OCI-LY1 (cell line): ENCODE data around the gene DCHS1.

Experiments used
- H2AFZ ChIP-seq: fragments of 200-600 bp; sonication (generic), shearing (Covaris generic); 2 replicates; pipeline ENCODE4 v1.6.0; 2014; ENCODE audit warnings: antibody characterized with exemption, mild to moderate bottlenecking, low read length
- H3F3A ChIP-seq: fragments of 200-600 bp; sonication (generic), shearing (Covaris generic); 2 replicates; pipeline ENCODE4 v1.6.0; 2014; ENCODE audit warnings: mild to moderate bottlenecking, antibody characterized with exemption, low read length, moderate library complexity; ENCODE audit not compliant: insufficient read depth
- H3K27ac ChIP-seq: fragments of 200-600 bp; sonication (generic); 2 replicates; pipeline ENCODE4 v1.5.1; 2014; ENCODE audit warnings: low read length, mixed run types, mild to moderate bottlenecking, low read depth; ENCODE audit not compliant: poor library complexity, severe bottlenecking
- H3K27me3 ChIP-seq: fragments of 200-600 bp; sonication (generic); 2 replicates; pipeline ENCODE4 v1.6.0; 2014; ENCODE audit warnings: antibody characterized with exemption, mild to moderate bottlenecking, low read length, moderate library complexity; ENCODE audit not compliant: insufficient read depth
- H3K36me3 ChIP-seq: fragments of 200-600 bp; sonication (generic); 2 replicates; pipeline ENCODE4 v1.6.1; 2014; ENCODE audit warnings: mild to moderate bottlenecking, antibody characterized with exemption, low read length, moderate library complexity, mixed read lengths; ENCODE audit not compliant: insufficient read depth
- H3K4me1 ChIP-seq: fragments of 200-600 bp; sonication (generic); 2 replicates; pipeline ENCODE4 v1.5.1; 2014; ENCODE audit warnings: mild to moderate bottlenecking, low read length, moderate library complexity; ENCODE audit not compliant: insufficient read depth, severe bottlenecking
- H3K4me2 ChIP-seq: fragments of 200-600 bp; sonication (generic), shearing (Covaris generic); 2 replicates; pipeline ENCODE4 v1.6.1; 2014; ENCODE audit warnings: low read length
- H3K4me3 ChIP-seq: fragments of 200-600 bp; sonication (generic); 2 replicates; pipeline ENCODE4 v1.5.1; 2014; ENCODE audit warnings: low read length, low read depth, mild to moderate bottlenecking, mixed read lengths; ENCODE audit not compliant: poor library complexity, severe bottlenecking
- H3K79me2 ChIP-seq: fragments of 200-600 bp; shearing (Covaris generic); 2 replicates; pipeline ENCODE4 v1.6.1; 2016; ENCODE audit warnings: mixed run types, low read length, mixed read lengths; ENCODE audit not compliant: insufficient read depth
- H3K9ac ChIP-seq: fragments of 200-600 bp; sonication (generic), shearing (Covaris generic); 2 replicates; pipeline ENCODE4 v1.6.1; 2014; ENCODE audit warnings: mild to moderate bottlenecking, low read length, mixed read lengths
- H3K9me2 ChIP-seq: fragments of 200-600 bp; sonication (generic), shearing (Covaris generic); 2 replicates; pipeline ENCODE4 v1.6.1; 2014; ENCODE audit warnings: low read depth, mild to moderate bottlenecking, low read length, mixed read lengths
- H3K9me3 ChIP-seq: fragments of 200-600 bp; shearing (Covaris generic); 2 replicates; pipeline ENCODE4 v1.6.1; 2014; ENCODE audit warnings: low read length, mixed read lengths
- H4K20me1 ChIP-seq: fragments of 200-600 bp; sonication (generic), shearing (Covaris generic); 2 replicates; pipeline ENCODE4 v1.6.0; 2016; ENCODE audit warnings: mild to moderate bottlenecking, low read length; ENCODE audit not compliant: insufficient read depth
- EZH2 ChIP-seq: fragments of 200-600 bp; sonication (generic), shearing (Covaris generic); IDR thresholded peaks from 2 replicates; pipeline ENCODE4 v1.8.0; 2017; ENCODE audit warnings: borderline replicate concordance, mixed run types, mild to moderate bottlenecking, antibody characterized with exemption, low read length, moderate library complexity, mixed read lengths
- TF ChIP-seq, protein P1 (sequence below): fragments of 200-600 bp; sonication (generic), shearing (Covaris generic); IDR thresholded peaks from 2 replicates; pipeline ENCODE4 v1.5.1; 2017; ENCODE audit warnings: mild to moderate bottlenecking, antibody characterized with exemption, low read length, moderate library complexity, mixed read lengths

The DCHS1 gene

DNA sequence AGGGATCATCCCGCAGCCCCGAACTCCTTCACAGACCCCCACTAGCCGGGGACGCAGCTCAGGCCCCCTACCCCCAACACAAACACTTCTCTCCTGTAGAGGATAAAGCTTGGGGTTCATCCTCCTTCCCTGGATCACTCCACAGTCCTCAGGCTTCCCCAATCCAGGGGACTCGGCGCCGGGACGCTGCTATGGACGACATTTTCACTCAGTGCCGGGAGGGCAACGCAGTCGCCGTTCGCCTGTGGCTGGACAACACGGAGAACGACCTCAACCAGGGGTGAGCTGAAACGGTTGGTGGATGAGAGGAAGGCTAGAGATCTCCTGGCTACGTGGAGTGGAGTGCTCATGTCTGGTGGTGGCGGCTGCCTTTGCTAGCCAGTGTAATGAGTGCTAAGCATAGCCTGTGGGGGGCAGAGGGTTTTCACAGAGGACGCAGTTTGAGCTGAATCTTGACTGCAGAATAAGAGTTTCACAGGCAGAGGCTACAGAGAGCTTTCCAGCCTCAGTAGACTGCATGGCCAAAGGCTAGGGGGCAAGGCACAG is 51.5 kb downstream of the DCHS1 start:
- Histone ChIP-seq H3K9me2 (no peaks in the 10 kb centered on the region), H3K27ac (peak overlapping the region; percentile 58), H4K20me1 (no peaks in the 10 kb centered on the region), H3K9me3 (no peaks in the 10 kb centered on the region), H3F3A (peaks cover 4% of the 10 kb centered on the region; the same call in 1 of the 2 replicates), H3K79me2 (peaks cover 19% of the 10 kb centered on the region), H3K9ac (peak overlapping the region; percentile 93), H3K27me3 (no peaks in the 10 kb centered on the region), H3K4me1 (peaks cover 48% of the 10 kb centered on the region), H2AFZ (no peak overlapping the region), H3K4me2 (peak overlapping the region; percentile 90), H3K4me3 (peak overlapping the region; percentile 71), H3K36me3 (peaks cover 44% of the 10 kb centered on the region)
- TF ChIP-seq, protein P1, sequence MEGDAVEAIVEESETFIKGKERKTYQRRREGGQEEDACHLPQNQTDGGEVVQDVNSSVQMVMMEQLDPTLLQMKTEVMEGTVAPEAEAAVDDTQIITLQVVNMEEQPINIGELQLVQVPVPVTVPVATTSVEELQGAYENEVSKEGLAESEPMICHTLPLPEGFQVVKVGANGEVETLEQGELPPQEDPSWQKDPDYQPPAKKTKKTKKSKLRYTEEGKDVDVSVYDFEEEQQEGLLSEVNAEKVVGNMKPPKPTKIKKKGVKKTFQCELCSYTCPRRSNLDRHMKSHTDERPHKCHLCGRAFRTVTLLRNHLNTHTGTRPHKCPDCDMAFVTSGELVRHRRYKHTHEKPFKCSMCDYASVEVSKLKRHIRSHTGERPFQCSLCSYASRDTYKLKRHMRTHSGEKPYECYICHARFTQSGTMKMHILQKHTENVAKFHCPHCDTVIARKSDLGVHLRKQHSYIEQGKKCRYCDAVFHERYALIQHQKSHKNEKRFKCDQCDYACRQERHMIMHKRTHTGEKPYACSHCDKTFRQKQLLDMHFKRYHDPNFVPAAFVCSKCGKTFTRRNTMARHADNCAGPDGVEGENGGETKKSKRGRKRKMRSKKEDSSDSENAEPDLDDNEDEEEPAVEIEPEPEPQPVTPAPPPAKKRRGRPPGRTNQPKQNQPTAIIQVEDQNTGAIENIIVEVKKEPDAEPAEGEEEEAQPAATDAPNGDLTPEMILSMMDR: peak; percentile 45; the same call in 1 of the 2 replicates
- no peak for TF ChIP-seq EZH2

DNA sequence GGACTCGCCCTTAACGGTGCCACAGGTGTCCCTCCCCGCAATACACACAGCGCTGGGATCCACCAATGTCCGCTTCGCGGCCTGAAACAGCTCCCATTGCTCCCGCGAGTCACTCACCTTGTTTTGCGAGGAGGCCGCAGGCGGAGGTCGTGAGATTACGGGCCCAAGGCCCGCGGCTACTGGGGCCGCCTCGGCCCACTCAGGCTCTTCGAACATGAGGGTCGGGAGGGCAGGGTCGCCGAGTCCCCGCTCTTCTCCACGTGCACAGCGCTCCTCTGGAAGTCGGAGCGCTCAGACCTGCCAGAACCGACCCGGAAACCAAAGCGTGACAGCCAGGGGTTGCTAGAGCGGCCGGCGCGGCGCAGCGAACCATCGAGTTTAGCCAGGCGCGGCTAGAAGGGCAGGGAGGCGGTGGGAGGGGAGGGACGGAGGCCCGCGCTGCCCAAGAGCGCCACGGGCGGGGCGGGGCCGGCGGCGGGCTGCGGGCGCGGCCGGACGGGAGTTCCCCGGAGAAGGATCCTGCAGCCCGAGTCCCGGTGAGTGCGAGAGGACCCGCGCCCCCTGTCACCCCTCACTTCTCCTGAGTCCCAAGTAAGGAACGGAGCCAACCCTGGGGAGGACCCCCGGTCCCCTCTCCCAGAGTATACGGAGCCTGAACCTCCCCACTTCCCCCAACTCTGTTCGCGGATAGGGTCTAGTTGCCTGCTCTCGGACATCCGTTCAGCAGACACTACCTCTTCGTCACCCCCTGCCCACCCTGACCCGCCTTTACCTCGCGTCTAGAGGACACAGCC is 52.1 kb downstream of the DCHS1 start, which contains the start of the genes ILK and RRP8:
ILK (plus strand) TSS at position 488 of the 794 bp plus-strand sequence. CDS start 498 bp downstream, outside the sequence.
RRP8 (minus strand) TSS at position 330 of the 794 bp plus-strand sequence; CDS start at position 216, 114 bp downstream.
- H3K79me2 ChIP-seq: peaks cover 19% of the 10 kb centered on the region
- no peaks in the 10 kb centered on the region for H3K9me2 ChIP-seq
- H3K4me2 ChIP-seq: peak within 1 kb of the TSS; percentile 90
- TF ChIP-seq EZH2: no peak
- TF ChIP-seq, protein P1: no peak
- no peak within 1 kb of the TSS for H2AFZ ChIP-seq
- H3K4me1 ChIP-seq: peaks cover 48% of the 10 kb centered on the region
- H3K36me3 ChIP-seq: peaks cover 44% of the 10 kb centered on the region
- H3K27ac ChIP-seq: peak within 1 kb of the TSS; percentile 58
- H3F3A ChIP-seq: peaks cover 4% of the 10 kb centered on the region; the same call in 1 of the 2 replicates
- peak within 1 kb of the TSS; percentile 71 for H3K4me3 ChIP-seq
- peak within 1 kb of the TSS; percentile 93 for H3K9ac ChIP-seq
- no peaks in the 10 kb centered on the region for H4K20me1 ChIP-seq
- H3K9me3 ChIP-seq: no peaks in the 10 kb centered on the region
- H3K27me3 ChIP-seq: no peaks in the 10 kb centered on the region

DNA sequence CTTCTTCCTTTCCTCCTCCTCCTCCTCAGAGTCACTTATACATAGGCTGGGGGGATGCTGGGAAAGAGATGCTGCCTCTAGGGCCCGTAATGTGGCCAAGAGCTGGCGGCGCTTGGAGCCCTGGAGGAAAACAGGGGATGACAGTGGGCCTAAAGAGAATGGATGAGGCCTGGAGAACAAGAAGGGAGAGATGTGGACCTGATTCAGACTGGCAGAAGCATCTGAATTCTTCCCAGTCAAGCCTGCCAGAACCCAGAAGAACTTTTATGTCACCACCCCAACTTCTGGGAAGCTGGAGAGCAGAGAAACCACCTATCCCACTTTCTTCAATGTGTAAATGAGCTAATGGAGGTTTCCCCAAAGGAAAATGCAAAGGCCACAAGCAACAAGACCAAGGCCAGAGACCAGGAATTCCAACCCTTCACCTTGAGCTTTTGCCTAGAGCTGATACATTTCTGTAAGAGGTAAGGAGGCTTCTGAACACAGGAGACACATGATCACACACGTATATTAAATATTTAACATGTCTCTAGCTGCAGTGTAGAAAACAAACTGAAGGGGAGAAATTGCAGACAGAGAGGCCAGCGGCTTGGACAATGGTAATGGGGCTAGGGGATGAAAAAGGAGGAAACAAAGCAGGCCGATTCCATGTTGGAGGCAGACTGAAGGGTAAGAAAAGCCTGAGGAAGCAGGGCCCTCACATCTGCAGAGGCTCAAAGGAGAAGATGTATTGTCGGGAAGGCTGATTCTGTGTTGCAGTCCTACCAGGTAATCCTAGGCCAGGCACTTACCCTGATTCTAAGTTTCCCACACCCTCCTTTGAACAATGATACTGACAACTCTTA is 53.3 kb downstream of the DCHS1 start:
- H3K79me2 ChIP-seq: peaks cover 19% of the 10 kb centered on the region
- peak overlapping the region; percentile 93 for H3K9ac ChIP-seq
- H3K9me2 ChIP-seq: no peaks in the 10 kb centered on the region
- peaks cover 45% of the 10 kb centered on the region for H3K4me1 ChIP-seq
- peak overlapping the region; percentile 90 for H3K4me2 ChIP-seq
- H3K4me3 ChIP-seq: peak overlapping the region; percentile 71
- peaks cover 43% of the 10 kb centered on the region for H3K36me3 ChIP-seq
- H3K9me3 ChIP-seq: no peaks in the 10 kb centered on the region
- TF ChIP-seq, protein P1: no peak
- TF ChIP-seq EZH2: no peak
- no peaks in the 10 kb centered on the region for H4K20me1 ChIP-seq
- no peak overlapping the region for H2AFZ ChIP-seq
- H3K27ac ChIP-seq: no peak overlapping the region
- peaks cover 1% of the 10 kb centered on the region; the same call in 1 of the 2 replicates for H3F3A ChIP-seq
- H3K27me3 ChIP-seq: no peaks in the 10 kb centered on the region
